Mammary epithelial cell (primary cell): ENCODE measurements around the gene TXNDC5.

Experiments
- EZH2 ChIP-seq: IDR thresholded peaks from 2 replicates; pipeline ENCODE4 v1.6.1; 2012; ENCODE audit warnings: low read length, inconsistent platforms, borderline replicate concordance
- TF ChIP-seq, protein P1 (sequence below), 2 donors: IDR thresholded peaks in 1 of 2; conservative IDR thresholded peaks in 1 of 2; 2 replicates each; pipeline ENCODE4 v1.5.1; 2011 to 2012; ENCODE audit warnings: inconsistent platforms in 2 of 2, low read length in 2 of 2, mild to moderate bottlenecking in 2 of 2, control low read depth in 1 of 2, low read depth in 1 of 2; ENCODE audit not compliant: insufficient read depth in 1 of 2; ENCODE audit errors: extremely low read depth in 1 of 2

DNA sequence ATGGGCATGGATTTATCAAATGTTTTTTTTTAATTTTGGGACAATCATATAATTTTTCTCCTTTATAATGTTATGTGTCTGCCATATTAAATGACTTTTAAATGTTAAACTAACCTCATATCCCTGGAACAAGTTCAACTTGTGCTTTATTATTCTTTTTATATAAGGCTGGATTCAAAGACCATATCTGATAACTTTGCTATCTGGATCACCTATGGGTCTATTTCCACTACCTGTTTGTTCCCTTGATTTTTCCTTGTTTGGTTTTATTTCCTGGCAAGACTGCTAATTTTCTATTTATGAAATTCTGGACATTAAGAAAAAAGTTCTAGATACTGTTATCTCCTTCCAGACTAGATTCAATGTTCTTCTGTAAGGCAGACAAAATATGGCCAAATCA, 58.8 kb downstream of the TXNDC5 start:
- TF ChIP-seq, protein P1, sequence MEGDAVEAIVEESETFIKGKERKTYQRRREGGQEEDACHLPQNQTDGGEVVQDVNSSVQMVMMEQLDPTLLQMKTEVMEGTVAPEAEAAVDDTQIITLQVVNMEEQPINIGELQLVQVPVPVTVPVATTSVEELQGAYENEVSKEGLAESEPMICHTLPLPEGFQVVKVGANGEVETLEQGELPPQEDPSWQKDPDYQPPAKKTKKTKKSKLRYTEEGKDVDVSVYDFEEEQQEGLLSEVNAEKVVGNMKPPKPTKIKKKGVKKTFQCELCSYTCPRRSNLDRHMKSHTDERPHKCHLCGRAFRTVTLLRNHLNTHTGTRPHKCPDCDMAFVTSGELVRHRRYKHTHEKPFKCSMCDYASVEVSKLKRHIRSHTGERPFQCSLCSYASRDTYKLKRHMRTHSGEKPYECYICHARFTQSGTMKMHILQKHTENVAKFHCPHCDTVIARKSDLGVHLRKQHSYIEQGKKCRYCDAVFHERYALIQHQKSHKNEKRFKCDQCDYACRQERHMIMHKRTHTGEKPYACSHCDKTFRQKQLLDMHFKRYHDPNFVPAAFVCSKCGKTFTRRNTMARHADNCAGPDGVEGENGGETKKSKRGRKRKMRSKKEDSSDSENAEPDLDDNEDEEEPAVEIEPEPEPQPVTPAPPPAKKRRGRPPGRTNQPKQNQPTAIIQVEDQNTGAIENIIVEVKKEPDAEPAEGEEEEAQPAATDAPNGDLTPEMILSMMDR (conservative IDR thresholded peaks at IDR 0.05 in 1 of 2, IDR thresholded peaks at IDR 0.05 in 1 of 2; ENCODE audit: extremely low read depth in 1 of 2, insufficient read depth in 1 of 2, low read depth in 1 of 2, low read length in 2 of 2), result no peak
- no peak for TF ChIP-seq EZH2
